Inflammatory macrophage treated with lipopolysaccharide for 4 hours (primary cell): ENCODE data around the gene ZC3H12D.
"Not testable (repeated sequence)": the region's sequence is repeated elsewhere in the genome, so short reads cannot be mapped to it uniquely, and the experiment has no call there.

Source experiments
- DNase-seq: peaks from one replicate; pipeline ENCODE4 v3.0.0-alpha.2; 2020

The ZC3H12D gene

DNA sequence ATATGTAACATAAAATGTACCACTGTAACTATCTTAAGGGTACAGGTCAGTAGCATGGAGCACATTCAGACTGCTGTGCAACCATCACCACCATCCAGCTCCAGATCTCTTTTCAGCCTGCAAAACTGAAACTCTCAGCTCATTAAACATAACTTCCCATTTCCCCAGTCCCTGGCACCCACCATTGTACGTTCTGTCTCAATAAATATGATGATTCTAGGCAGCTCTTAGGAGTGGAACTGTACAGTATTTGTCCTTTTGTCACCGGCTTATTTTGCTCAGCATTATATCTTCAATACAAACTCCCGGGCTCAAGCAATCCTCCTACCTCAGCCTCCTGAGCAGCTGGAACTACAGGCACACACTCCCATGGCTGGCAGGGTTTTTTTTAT is 1.5 kb downstream of the ZC3H12D start:
- peak; percentile 83 for DNase-seq

DNA sequence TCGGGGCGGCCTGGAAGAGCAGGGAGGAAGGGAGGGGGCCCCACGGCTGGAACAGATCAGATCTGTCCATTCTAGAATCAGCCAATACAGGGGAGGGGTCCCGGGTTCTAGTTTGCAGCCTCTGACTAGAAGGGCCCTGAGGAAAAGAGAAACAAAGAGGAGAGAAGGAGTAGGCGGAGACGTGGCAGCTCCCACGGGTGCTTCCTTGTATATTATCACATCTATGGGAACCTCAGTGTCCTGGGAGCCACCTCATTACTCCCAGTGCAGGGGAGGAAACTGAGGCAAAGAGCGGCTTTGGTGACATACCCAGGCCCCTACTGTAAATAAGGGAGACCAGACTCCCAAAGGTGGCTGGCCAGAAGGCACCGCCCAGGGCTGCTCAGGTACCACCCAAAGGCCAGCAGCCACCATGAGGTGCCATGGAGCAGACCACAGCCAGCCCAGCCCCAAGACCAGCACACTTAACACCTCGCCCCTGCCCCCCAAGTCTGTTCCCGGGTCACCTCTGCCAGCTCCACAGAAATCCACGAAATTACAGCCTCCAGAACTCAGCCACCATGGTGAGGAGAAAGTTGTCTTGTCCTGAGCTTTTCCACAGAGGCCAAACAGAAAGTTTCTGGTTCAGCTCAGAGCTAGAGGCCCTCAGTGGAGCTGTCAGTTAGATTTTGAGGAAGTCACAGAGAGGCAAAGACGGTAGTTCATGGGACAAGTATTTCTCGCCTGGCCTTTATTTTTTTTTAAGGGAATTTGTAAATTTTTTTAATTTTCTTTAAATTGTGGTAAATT is 2.1 kb downstream of the ZC3H12D start:
- peak; percentile 77 for DNase-seq

DNA sequence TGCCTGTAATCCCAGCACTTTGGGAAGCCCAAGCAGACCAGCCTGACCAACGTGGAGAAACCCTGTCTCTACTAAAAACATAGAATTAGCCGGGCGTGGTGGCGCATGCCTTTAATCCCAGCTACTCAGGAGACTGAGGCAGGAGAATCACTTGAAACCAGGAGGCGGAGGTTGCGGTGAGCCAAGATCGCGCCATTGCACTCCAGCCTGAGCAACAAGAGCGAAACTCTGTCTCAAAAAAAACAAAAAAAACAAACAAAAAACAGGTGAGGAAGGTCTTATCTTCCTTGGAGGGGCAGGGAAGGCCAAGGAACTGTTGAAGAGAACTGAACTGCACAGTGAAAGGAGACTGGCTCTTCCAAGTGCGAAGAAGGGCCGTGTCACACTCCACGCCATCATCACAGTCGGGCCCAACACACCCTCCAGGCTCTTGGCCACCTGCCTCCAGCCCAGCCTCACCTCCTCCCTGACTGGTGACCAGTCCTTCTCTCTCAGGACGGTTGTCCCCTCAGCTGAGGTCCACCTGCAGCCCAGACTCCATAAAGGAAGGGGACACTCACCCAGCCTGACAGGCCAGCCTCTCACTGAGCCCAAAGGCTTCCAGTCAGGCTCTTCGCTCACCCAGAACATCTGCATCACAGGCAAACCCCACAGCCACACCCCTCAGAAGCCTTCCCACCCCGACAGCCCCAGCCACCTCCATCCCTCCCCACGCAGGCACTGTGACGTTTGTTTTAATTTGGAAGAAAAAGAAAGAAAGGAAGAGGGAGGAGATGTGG is 4.1 kb downstream of the ZC3H12D start:
- no peak for DNase-seq

DNA sequence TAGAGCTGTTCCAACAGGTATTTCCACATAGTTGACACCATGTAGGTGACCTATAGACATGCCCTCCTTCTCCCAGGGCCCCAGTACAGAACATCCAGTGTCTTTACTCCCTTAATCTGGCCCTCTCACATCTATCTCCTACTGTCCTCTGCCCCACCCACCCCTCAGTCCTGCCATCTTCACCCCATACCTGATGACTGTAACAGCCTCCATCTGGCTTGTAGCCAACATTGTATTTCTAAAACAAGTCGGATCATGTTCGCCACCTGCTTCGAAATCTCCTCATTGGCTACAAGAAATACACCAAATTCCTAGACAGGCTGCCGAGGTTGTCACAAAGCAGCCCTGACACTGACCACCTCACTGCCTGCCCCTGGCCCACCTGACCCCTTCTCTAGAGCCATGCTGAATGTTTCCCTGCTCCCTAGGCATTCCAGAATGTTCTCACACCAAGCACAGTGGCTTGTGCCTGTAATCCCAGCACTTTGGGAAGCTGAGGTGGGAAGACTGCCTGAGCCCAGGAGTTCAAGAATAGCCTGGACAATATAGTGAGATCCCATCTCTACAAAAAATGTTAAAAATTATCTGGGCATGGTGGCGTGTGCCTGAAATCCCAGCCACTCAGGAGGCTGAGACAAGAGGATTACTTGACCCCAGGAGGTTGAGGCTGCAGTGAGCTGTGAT is 6.0 kb downstream of the ZC3H12D start:
- DNase-seq, result no peak

DNA sequence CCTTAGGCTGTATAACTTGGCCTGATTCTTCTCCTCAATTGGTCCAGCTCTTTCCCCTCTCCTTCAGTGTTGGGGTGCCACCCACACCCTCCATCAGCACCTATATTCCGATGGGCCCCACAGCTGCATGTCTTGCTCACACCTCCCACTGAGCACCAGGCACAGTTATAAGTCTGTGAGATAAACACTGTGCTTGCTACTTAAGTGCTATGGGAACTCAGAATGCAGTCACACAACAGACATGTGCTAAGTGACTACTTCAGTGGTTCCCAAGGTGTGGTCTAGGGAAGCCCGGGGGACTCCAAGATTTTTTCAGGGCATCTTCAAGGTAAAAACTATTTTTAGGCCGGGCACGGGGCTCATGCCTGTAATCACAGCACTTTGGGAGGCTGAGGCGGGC is 7.3 kb downstream of the ZC3H12D start:
- DNase-seq, result no peak

DNA sequence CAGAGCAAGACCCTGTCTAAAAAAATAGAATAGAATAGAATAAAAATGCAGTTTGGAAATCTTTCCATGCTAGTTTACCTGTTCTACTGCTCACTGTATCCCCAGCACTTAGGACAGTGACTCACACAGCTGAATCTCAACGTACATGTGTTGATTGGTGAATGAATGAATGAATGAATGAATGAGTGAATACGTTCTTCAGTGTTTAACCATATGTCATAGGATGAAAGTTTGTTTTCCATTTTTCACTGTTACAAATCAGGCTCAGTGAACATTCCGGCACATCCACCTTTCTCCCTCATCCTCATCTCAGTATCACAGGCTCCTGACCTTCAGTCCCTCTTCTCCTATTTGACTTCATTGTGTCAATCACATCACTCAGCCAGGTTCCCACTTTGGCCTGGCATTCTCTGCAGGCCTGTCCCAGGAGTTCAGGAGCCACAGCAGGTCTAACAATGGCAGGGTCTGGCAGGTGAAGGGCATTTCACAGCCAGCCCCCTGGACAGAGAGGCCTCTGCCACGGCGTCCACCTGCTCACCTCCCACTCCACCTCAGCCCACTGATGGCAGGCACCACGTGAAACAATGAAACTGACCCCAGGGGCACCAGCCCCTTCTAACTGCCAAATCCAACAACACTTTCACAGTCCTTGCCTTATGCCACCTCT is 7.9 kb downstream of the ZC3H12D start:
- no peak for DNase-seq

DNA sequence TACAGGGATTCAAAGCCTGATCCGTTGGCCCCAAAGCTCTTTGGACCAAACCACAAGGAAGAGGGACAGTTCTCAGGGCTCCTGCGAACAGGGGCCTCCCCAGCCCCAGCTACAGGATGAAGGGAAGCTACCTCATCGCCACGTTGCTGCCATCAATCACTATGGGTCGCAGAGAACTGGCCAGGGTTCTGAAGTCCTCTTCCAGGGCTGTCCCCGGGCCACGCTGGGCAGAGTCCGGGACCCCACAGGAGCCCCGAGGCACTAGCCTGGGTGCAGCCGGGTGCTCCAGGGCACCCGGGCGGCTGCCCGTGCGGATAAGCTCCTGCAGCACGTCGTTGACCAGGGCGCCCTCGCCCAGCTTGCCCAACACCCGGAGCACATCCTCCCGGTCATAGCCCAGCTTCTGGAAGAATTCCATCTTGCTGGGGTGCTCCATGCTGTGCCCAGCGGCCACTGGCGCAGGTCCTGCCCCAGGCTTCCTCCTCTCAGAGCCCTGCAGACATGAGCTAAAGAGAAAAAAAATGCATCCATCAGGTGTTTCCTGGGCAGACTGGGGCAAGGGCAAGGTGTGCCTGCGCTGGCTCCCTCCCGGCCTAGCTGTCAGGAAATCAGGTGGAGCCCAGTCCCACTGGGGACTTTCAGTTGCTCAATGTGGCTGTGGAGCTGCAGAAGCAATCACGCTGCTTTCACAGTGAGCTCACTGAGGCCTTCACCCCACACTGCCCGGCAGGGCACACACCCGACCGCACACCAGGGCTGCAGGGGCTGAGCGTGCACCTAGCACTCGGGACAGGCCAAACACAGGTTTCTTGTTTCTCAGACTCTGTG is 10.5 kb downstream of the ZC3H12D start:
- DNase-seq, result no peak

DNA sequence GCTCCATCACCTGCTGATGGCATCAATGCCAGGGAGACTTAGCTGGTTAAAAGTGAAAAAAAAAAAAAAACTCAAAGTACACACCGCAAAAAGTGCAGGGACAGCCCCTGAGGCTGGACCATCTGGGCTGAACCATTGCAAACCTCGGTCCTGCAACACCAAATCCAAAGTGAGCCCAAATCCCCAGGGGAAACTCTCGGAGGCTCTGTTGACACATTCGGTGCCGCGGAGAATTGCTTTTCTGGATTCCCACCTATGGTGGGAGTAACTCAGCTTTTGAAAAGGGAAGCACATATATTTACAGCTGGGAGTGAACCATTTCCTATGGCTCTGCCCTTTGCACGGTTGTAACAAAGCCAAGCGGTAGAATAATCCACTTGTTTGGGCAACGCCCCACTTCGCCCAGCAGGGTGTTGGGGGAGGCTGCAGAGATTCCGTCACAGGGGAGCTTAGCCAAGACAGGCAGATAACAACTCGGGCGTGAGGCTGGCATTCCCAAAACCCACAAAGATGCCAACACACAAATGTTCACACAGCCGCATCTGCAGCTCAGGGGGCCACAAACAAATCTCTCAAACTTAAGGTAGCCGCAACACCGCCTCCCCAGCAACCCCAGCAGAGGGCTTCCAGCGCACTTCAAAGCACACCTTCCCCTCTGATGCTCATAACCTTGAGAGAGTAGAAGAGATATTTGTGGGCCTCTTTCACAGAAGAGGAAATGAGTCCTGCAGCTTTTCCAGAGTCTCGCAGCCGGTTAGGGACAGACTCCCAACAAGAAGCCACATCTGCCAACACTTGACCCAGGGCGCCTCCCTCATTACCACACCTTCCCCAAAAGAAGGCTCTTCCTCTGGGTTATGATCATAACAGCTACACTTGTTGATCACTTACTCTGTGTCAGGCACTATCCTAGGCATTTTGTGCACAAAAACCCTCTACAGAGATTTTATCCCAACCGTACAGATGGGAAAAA is 11.4 kb downstream of the ZC3H12D start:
- DNase-seq, result no peak

DNA sequence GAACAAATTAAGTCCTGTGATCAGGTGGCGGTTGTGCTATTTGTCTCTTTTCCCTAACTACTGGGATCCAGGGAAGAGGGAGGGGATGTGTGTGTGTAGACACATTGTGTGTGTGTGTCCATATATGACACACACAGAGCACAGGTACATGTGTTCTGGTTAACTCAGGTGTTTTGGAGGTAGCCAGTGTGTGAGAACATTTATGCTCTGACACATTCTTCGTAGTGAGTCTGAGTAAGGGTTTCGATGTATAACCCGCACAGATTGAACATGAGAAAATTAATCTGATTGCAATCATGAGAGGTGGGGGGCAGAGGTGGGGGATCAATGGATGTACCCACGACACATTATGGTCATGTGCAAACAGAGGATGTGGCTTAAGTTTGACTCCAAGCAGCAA is 12.6 kb downstream of the ZC3H12D start:
- no peak for DNase-seq

DNA sequence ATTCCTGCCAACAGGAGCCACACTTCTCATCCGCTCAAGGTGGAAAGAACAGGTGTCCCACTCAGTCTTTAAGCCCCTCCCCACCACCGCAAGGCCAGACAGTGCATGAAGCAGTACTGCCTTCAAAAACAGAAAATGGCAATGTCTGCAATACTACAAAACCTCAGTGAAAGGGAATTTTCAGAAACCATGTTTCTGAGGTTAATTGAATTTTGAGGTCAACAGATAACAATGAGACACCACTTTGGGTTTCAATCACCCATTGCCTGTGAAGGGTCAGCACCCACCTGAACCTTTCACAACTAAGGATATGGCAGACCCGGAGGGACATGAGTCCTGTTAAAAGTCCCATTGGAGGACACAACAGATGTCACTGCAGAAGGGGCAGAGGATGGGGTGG is 13.0 kb downstream of the ZC3H12D start:
- DNase-seq, result no peak

DNA sequence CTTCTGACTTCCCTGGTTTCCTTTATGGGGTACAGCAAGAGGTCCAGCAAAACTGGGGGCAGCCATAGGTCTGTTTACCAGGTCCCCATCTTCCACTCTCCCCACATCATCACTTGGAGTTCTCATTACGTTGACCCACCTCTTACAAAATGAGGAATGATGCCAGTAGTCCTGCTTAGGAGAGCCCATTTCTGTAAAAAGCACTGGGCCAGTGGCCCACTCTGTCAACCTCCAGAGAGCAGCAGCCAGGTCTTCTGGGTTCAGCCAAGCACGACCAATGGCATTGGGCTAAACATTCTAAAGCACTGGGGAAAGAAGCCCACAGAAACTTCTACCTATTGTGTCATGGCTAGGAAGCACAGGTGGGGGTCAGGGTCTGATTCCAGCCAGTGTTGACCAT is 13.9 kb downstream of the ZC3H12D start:
- DNase-seq, result no peak

DNA sequence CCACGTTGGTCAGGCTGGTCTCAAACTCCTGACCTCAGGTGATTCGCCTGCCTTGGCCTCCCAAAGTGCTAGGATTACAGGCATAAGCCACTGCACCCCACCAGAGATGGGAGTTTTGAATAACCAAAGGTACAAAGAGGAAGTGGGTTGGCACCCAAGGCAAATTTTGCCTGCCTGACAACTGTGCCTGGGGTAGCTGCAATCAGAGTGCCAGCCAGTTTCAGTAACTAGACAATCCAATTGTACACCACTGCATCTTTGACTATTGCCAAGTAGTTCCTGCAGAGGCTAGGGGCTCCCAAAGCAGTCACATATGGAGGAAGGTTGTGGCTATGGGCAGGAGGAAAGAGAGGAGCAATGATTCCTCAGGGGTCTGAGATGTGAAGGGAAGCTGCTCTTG is 16.6 kb downstream of the ZC3H12D start:
- no peak for DNase-seq

DNA sequence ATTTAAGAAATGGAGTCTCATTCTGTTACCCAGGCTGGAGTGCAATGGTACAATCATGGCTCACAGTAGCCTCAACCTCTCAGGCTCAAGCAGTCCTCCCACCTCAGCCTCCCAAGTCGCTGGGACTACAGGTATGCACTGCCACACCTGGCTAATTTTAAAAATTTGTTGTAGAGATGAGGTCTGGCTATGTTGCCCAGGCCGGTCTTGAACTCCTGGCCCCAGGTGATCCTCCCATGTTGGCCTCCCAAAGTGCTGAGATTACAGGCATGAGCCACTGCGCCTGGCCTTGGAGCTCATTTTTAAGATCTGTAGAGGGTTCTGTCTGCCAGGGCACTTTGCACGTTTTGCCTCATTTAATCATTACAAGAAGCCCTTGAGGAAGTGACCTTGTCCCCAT is 17.5 kb downstream of the ZC3H12D start:
- no peak for DNase-seq

DNA sequence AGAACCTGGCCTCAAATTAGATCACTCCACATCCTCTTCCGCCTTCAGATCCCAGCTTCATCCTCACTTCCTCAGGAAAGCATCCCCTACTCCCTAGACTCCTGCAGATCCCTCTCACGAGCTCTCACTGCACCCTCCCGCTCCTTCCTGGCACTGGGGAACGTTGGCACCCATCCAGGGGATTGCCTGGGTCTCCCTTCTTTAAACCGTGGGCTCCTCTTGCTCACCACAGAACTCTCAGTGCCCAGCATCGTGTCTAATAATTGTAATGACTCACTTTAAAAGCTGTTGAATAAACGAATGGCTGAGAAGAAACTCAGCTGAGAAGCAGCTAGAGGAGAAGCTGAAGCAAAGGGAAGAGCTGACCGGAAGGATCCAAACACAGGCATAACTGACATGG is 20.4 kb downstream of the ZC3H12D start:
- no peak for DNase-seq

DNA sequence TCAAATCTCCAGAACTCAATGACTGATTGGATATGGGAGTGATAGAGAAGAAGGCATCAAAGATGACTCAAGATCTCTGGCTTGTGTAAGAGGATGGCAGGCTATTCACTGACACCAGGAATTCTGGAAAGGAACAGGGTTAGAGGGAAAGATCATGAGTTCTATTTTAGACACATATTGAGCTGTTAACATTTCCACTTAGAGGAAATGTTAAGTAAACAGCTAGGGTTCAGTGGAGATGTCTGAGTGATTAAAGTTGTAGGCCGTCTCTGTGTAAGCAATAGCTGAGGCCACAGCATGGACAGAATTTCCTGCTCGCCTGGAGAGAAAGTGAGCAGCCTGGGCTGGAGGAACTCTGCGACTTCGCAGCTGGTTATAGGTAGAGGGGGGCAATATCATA is 21.0 kb downstream of the ZC3H12D start:
- no peak for DNase-seq

DNA sequence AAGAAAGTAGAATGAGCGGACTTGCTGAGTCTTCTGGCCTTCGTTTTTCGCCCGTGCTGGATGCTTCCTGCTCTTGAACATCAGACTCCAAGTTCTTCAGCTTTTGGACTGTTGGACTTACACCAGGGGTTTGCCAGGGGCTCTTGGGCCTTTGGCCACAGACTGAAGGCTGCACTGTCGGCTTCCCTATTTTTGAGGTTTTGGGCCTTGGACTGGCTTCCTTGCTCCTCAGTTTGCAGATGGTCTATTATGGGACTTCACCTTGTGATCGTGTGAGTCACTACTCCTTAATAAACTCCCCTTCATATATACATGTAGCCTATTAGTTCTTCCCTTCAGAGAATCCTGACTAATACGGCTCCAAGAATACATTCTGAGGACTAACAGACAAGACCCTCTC is 22.1 kb downstream of the ZC3H12D start:
- DNase-seq, result peak; percentile 51

DNA sequence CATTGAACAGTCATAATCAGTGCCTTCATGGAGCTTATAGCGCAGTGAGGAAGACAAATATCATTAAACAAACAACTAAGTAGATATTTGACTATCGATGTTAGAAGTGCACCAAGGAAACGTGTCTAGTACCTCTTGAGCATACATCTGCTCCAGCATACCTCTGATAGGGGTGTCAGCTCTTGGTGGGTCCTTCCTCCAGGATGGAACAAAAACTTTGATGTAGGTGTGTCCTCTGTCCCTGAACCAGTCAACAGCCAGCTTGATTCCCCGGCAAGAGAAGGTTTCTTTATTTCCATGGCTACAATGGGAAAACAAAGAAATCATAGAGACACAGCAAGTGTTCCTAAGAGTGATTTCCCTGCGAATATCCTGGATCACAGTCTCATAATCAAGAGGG is 23.1 kb downstream of the ZC3H12D start:
- no peak for DNase-seq

DNA sequence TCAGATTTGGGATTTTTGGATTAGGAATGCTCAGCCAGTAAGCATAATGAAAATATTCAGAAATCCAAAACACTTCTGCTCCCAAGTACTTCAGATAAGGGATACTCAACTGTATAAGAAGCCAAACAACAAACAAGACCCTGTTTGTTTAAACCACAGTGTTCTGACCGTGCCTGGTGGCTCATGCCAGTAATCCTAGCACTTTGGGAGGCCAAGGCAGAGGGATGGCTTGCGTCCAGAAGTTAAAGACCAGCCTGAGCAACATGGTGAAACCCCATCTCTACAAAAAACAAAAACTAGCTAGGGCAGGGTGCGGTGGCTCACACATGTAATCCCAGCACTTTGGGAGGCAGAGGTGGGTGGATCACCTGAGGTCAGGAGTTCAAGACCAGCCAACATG is 24.6 kb downstream of the ZC3H12D start:
- not testable (repeated sequence) for DNase-seq

DNA sequence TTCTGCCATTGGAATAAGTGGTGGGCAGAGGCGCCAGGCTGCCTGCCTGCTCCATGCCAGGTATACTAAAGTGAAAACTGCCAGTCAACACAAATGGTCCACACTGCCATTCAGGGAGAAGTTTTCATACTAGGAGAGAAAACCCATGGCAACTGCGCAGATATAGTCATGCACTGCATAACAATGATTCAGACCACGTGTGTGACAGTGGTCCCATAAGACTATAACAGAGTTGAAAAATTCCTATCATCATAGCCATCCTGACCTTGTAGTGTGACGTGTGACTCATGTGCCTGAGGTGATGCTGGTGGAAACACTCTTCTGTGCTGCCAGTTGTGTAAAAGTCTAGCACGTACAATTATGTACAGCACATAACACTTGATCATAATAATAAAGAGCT is 25.1 kb downstream of the ZC3H12D start:
- no peak for DNase-seq

DNA sequence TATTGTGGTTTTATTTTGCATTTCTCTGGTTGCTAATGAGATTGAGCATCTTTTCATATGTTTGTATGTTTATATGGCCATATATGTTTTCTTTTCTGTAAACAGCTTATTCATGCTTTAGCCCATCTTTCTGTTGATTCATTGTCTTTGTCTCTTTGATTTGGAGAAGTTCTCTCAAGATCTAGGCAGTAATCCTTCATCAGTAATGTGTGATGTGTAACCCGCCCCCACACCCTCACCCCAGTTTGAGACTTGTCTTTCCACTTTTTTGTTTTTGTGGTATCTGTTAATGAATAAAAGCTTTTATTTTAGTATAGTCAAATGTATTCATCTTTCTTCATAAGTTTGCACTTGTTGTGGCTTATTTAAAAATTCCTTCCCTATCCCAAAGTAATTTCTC is 26.0 kb downstream of the ZC3H12D start:
- DNase-seq, result peak; percentile 27

DNA sequence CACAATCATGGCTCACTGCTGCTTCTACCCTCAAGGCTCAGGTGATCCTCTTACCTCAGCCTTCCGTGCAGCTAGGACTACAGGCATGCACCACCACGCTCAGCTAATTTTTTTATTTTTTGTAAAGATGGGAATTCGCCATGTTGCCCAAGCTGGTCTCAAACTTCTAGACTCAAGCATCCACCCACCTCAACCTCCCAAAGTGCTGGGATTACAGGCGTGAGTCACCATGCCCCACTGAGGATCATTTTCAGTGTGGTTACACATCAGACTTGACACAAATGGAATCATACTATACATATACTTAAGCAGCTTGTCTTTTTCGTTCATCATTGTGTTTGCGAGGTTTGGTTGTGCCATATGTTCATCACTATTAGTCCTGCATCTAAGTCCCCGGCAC is 26.6 kb downstream of the ZC3H12D start:
- DNase-seq, result no peak
